ENCODE measurements around the gene PBX1. TPM values are rescaled to one million over a fixed set of nuclear protein-coding genes. Genes with fewer than 3 reads are reported as not detected.

PBX1 gene
- total RNA-seq, 4 donors from 2014 or later, result 89.6 to 138 (median 112) TPM

DNA sequence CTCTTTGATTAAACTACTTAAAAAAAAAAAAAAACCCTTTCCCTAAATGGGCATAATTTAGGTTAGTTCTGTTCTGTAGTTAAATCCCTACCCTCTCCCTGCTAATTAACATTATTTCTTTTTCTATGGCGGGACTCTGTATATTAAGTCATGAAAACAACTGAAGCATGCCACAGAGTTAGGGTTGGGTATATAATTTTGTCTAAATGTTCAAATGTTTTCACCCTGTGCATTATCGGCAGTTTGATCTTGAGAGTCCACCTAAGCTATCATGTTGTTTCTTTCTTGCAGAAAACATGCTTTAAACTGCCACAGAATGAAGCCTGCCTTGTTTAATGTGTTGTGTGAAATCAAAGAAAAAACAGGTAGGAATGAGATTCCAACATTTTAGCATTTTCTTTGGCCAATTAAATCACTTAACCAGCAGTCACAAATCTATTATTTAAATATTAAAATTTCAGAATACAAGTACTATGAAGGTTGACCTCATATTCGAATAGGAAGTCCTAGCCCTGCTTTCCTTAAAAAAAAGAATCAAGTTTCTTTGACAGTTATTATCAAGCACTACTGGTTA, 4.0 kb downstream of the PBX1 start:
- Histone ChIP-seq H3K4me1 (peaks cover 8 to 36% (median 28%) of the 10 kb centered on the region in 4 donors), H3K27me3 (no peaks in the 10 kb centered on the region), H3K27ac (replicated peaks in 1 of 4) (peak overlapping the region; percentile 84 to 90 (median 86)), H3K9me3 (no peaks in the 10 kb centered on the region), H3K4me3 (peak overlapping the region; percentile 71 to 86 (median 78)), H3K36me3 (no peaks in the 10 kb centered on the region)
- DNase-seq (ENCODE audit: extremely low spot score), result no peak
- intact Hi-C loops (cut with DNase I), result loop anchor here (5.0 to 10.0 kb wide), 3 partner anchors 54 to 224 kb away; no protein-coding TSS in a partner anchor
- 25% methylated on average over 3 of the region's 3 CpGs for WGBS
- no peak for TF ChIP-seq POLR2AphosphoS5 (IDR thresholded peaks at IDR 0.05)
- no peak for TF ChIP-seq EP300 (IDR thresholded peaks at IDR 0.05)
- no peak for TF ChIP-seq CTCF (IDR thresholded peaks at IDR 0.05)
- TF ChIP-seq POLR2A (IDR thresholded peaks at IDR 0.05; ENCODE audit: low read depth), result no peak

DNA sequence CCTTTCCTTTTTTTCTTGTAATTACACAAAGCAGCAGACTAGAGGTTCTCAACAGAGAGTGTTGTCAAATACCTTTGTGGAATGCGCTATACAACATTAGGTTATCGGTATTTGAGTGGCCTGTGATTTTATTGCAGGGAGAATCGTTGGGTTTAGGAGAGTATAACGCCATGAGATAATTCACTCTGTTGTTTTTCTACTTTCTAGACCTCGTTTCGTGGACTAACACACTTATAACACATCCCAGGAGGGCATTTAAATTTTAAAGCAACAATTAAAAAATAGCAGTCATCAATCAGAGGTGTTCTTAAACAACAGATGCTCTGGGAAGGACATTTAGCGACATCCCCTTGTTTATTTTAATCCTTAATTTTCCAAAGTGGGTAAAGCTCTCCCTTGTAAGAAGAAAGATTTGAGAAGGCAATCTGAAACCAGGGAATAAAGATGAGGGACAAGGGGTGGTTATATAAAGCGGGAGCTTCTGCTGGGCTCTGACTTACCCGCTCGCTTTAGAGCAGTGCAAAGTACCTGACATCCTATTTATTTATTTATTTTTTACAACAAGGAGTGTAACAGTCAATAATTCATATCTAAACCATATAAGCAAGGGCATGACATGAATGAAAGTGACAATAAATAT, 4.9 kb downstream of the PBX1 start:
- 40% methylated on average over 10 of the region's 10 CpGs for WGBS
- H3K27ac ChIP-seq (replicated peaks in 1 of 4), result peak overlapping the region; percentile 84 to 90 (median 86)
- H3K9me3 ChIP-seq, result no peaks in the 10 kb centered on the region
- TF ChIP-seq POLR2A (IDR thresholded peaks at IDR 0.05; ENCODE audit: low read depth) (no peak), POLR2AphosphoS5 (IDR thresholded peaks at IDR 0.05) (no peak)
- H3K4me3 ChIP-seq, result peak overlapping the region; percentile 71 to 86 (median 78)
- intact Hi-C loops (cut with DNase I), result loop anchor here (5.0 to 10.0 kb wide), 3 partner anchors 53 to 223 kb away; no protein-coding TSS in a partner anchor
- H3K4me1 ChIP-seq, result peaks cover 8 to 42% (median 34%) of the 10 kb centered on the region in 4 donors
- no peaks in the 10 kb centered on the region for H3K27me3 ChIP-seq
- H3K36me3 ChIP-seq, result no peaks in the 10 kb centered on the region
- DNase-seq (ENCODE audit: extremely low spot score), result no peak

DNA sequence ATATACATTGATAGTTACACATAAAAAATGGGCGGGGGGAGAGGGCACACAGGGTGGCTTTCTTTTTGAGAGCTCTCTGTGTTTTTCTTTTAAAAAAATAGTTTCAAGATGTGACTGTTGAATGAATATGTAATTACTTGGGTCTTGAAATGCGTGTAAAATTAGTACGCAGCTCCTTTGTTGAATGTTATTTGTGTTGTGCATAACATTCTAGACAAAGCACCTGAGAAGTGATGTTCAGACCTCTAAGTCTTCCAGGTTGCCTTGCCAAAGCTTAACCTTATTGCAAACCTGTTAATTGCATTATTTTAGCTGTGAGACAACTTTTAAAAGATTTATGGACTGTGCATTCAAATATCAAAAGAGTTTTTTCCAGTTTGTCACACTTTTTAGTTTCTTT, 5.4 kb downstream of the PBX1 start:
- no peak for DNase-seq (ENCODE audit: extremely low spot score)
- Histone ChIP-seq H3K4me3 (peak overlapping the region; percentile 71 to 86 (median 78)), H3K9me3 (no peaks in the 10 kb centered on the region), H3K36me3 (no peaks in the 10 kb centered on the region), H3K27me3 (no peaks in the 10 kb centered on the region), H3K4me1 (peaks cover 12 to 46% (median 39%) of the 10 kb centered on the region in 4 donors), H3K27ac (replicated peaks in 1 of 4) (peak overlapping the region; percentile 84 to 90 (median 86))
- intact Hi-C loops (cut with DNase I), result loop anchor here (5.0 to 10.0 kb wide), 3 partner anchors 53 to 223 kb away; no protein-coding TSS in a partner anchor
- TF ChIP-seq CTCF (IDR thresholded peaks at IDR 0.05), result no peak
- 51% methylated on average over 3 of the region's 3 CpGs for WGBS

- no peaks in the 10 kb centered on the region for H3K9me3 ChIP-seq
- peaks cover 0 to 4% (median 0%) of the 10 kb centered on the region in 4 donors for H3K36me3 ChIP-seq
- peak overlapping the region; percentile 84 to 90 (median 86) for H3K27ac ChIP-seq (replicated peaks in 1 of 4)
- intact Hi-C loops (cut with DNase I), result loop anchor here (10.0 kb wide), 1 partner anchor 139 kb away; no protein-coding TSS in a partner anchor
- H3K4me1 ChIP-seq, result peaks cover 13 to 55% (median 49%) of the 10 kb centered on the region in 4 donors
- no peaks in the 10 kb centered on the region for H3K27me3 ChIP-seq
- no peak for DNase-seq (ENCODE audit: extremely low spot score)
- H3K4me3 ChIP-seq, result peak overlapping the region; percentile 71 to 86 (median 78)
- no peak for TF ChIP-seq CTCF (IDR thresholded peaks at IDR 0.05)
- TF ChIP-seq POLR2AphosphoS5 (IDR thresholded peaks at IDR 0.05), result no peak
- no peak for TF ChIP-seq POLR2A (IDR thresholded peaks at IDR 0.05; ENCODE audit: low read depth)
- no peak for TF ChIP-seq EP300 (IDR thresholded peaks at IDR 0.05)
- WGBS, result 25% methylated on average over 2 of the region's 2 CpGs
Measured at GRCh38 chr1:164565357-164565756, 6.4 kb downstream of the PBX1 start.

GRCh38 chr1:164567774-164568173, 8.8 kb downstream of the PBX1 start:
- DNase-seq (ENCODE audit: extremely low spot score), result no peak
- peak overlapping the region in 3 of 4 donors; percentile 3 to 86 (median 76) for H3K4me3 ChIP-seq
- peaks cover 20 to 66% (median 58%) of the 10 kb centered on the region in 4 donors for H3K4me1 ChIP-seq
- peak overlapping the region; percentile 18 to 90 (median 66) for H3K27ac ChIP-seq (replicated peaks in 1 of 4)
- no peaks in the 10 kb centered on the region for H3K27me3 ChIP-seq
- peaks cover 0 to 8% (median 0%) of the 10 kb centered on the region in 4 donors for H3K36me3 ChIP-seq
- intact Hi-C loops (cut with DNase I), result loop anchor here (10.0 kb wide), 1 partner anchor 137 kb away; no protein-coding TSS in a partner anchor
- TF ChIP-seq POLR2AphosphoS5 (IDR thresholded peaks at IDR 0.05) (no peak), POLR2A (IDR thresholded peaks at IDR 0.05; ENCODE audit: low read depth) (no peak), CTCF (IDR thresholded peaks at IDR 0.05) (no peak), EP300 (IDR thresholded peaks at IDR 0.05) (no peak)
- WGBS, result 69% methylated on average over 4 of the region's 4 CpGs
- no peaks in the 10 kb centered on the region for H3K9me3 ChIP-seq
